KBM-7 (cell line): ENCODE data around the gene NTPCR.

Experiments used
- DNase-seq: peaks from one replicate; pipeline ENCODE4 v3.0.0-alpha.2; 2015
- in situ Hi-C: fragments of 300-500 bp; cut with MboI; formaldehyde crosslinking; loops from 2 replicates; pipeline ENCODE4 v1.14.3; 2020; ENCODE audit warnings: low sequenced_read_pairs, low pct_unique_long_range_greater_than_20kb, mixed read lengths

The NTPCR gene

GRCh38 chr1:232954594-232955365 is 4.4 kb downstream of the NTPCR start:
- in situ Hi-C loops, result no loop called here
- no peak for DNase-seq

- in situ Hi-C loops, result no loop called here
- DNase-seq, result no peak
These were observed 5.7 kb downstream of the NTPCR start for GRCh38 chr1:232956081-232956480.

GRCh38 chr1:232958067-232958466 is 7.7 kb downstream of the NTPCR start:
- no peak for DNase-seq
- in situ Hi-C loops, result no loop called here

GRCh38 chr1:232962761-232963745 is 12.6 kb downstream of the NTPCR start:
- DNase-seq, result peak; percentile 80
- in situ Hi-C loops, result no loop called here

GRCh38 chr1:232964601-232965000 is 14.2 kb downstream of the NTPCR start:
- in situ Hi-C loops, result no loop called here
- no peak for DNase-seq

GRCh38 chr1:232965124-232965911 is 14.9 kb downstream of the NTPCR start:
- in situ Hi-C loops, result no loop called here
- DNase-seq, result no peak

- in situ Hi-C loops, result no loop called here
- no peak for DNase-seq
These were observed 15.5 kb downstream of the NTPCR start for GRCh38 chr1:232965912-232966217.

GRCh38 chr1:232966663-232967062 is 16.3 kb downstream of the NTPCR start:
- in situ Hi-C loops, result no loop called here
- no peak for DNase-seq

- in situ Hi-C loops, result no loop called here
- DNase-seq, result no peak
These were observed 18.0 kb downstream of the NTPCR start for GRCh38 chr1:232968391-232968790.

GRCh38 chr1:232968965-232969364 is 18.6 kb downstream of the NTPCR start:
- in situ Hi-C loops, result no loop called here

GRCh38 chr1:232969799-232970198 is 19.4 kb downstream of the NTPCR start:
- no peak for DNase-seq
- in situ Hi-C loops, result no loop called here

More at GRCh38 chr1:232968965-232969364, 18.6 kb downstream of the NTPCR start:
- DNase-seq, result peak; percentile 59

- in situ Hi-C loops, result no loop called here
- DNase-seq, result no peak
These were observed 20.1 kb downstream of the NTPCR start for GRCh38 chr1:232970508-232970907.

GRCh38 chr1:232973652-232974611 is 23.5 kb downstream of the NTPCR start:
- DNase-seq, result no peak
- in situ Hi-C loops, result no loop called here

- DNase-seq, result no peak
- in situ Hi-C loops, result no loop called here
These were observed 24.6 kb downstream of the NTPCR start for GRCh38 chr1:232974971-232975370.

GRCh38 chr1:232978091-232978634 is 27.8 kb downstream of the NTPCR start:
- DNase-seq, result peak; percentile 55
- in situ Hi-C loops, result no loop called here

- peak; percentile 17 for DNase-seq
- in situ Hi-C loops, result no loop called here
These were observed 28.4 kb downstream of the NTPCR start for GRCh38 chr1:232978815-232979214.

GRCh38 chr1:232979558-232979957 is 29.1 kb downstream of the NTPCR start:
- DNase-seq, result no peak
- in situ Hi-C loops, result no loop called here

- no peak for DNase-seq
- in situ Hi-C loops, result no loop called here
These were observed 30.1 kb downstream of the NTPCR start for GRCh38 chr1:232980355-232980978.
